Stimulated activated naive B cell treated with anti-CD40 and anti-IgM and Interleukin-4, amounts not matched to agents 10 μg/mL and 1 μg/mL and 100 μg/mL, for 72 hours (primary cell): ENCODE results near the gene RGMB.
"Not testable (repeated sequence)": the region's sequence is repeated elsewhere in the genome, so short reads cannot be mapped to it uniquely, and the experiment has no call there.

Source experiments
- ATAC-seq, 2 donors: fragments of 150-1000 bp; cut with Tn5 transposase; replicated peaks; 2 replicates each; pipeline ENCODE4 v1.10.0; 2021; ENCODE audit warnings: moderate library complexity in 1 of 2
- DNase-seq: peaks from one replicate; pipeline ENCODE4 v3.0.0; 2021
- H3K27ac Mint-ChIP-seq: one replicate; pipeline ENCODE4 v1.8.0; 2022; ENCODE audit warnings: mild to moderate bottlenecking, mixed read lengths
- H3K27me3 Mint-ChIP-seq, 2 donors: one replicate each; pipeline ENCODE4 v1.8.0; 2022; ENCODE audit warnings: mixed read lengths in 2 of 2
- H3K36me3 Mint-ChIP-seq, 2 donors: one replicate each; pipeline ENCODE4 v1.8.0; 2022; ENCODE audit warnings: mixed read lengths in 2 of 2, mild to moderate bottlenecking in 1 of 2
- H3K4me1 Mint-ChIP-seq, 2 donors: one replicate each; pipeline ENCODE4 v1.8.0; 2022; ENCODE audit warnings: mixed read lengths in 2 of 2, mild to moderate bottlenecking in 1 of 2
- H3K4me3 Mint-ChIP-seq, 2 donors: one replicate each; pipeline ENCODE4 v1.8.0; 2022; ENCODE audit warnings: mild to moderate bottlenecking in 2 of 2, mixed read lengths in 2 of 2, moderate library complexity in 1 of 2
- H3K9me3 Mint-ChIP-seq, 2 donors: one replicate each; pipeline ENCODE4 v1.8.0; 2022; ENCODE audit warnings: mixed read lengths in 2 of 2, mild to moderate bottlenecking in 1 of 2

Gene RGMB

GRCh38 chr5:98752801-98753200 is 20.7 kb upstream of the RGMB start:
- H3K27me3 Mint-ChIP-seq: peaks cover 30 to 61% of the 10 kb centered on the region in 2 donors
- not testable (repeated sequence) for H3K4me1 Mint-ChIP-seq, DNase-seq, ATAC-seq, H3K36me3 Mint-ChIP-seq, H3K4me3 Mint-ChIP-seq, H3K27ac Mint-ChIP-seq, H3K9me3 Mint-ChIP-seq

- DNase-seq: no peak
- no peak overlapping the region for H3K4me3 Mint-ChIP-seq
- no peaks in the 10 kb centered on the region for H3K4me1 Mint-ChIP-seq
- ATAC-seq: no peak
- H3K9me3 Mint-ChIP-seq: peaks cover 4 to 6% of the 10 kb centered on the region in 2 donors
- H3K27ac Mint-ChIP-seq: no peak overlapping the region
- no peaks in the 10 kb centered on the region for H3K36me3 Mint-ChIP-seq
- H3K27me3 Mint-ChIP-seq: peaks cover 27 to 55% of the 10 kb centered on the region in 2 donors
These were observed 20.0 kb upstream of the RGMB start for GRCh38 chr5:98753507-98753906.

GRCh38 chr5:98755406-98755805 is 18.1 kb upstream of the RGMB start:
- no peak overlapping the region for H3K27ac Mint-ChIP-seq
- DNase-seq (no peak), ATAC-seq (no peak)
- peaks cover 4 to 6% of the 10 kb centered on the region in 2 donors for H3K9me3 Mint-ChIP-seq
- peaks cover 0 to 3% of the 10 kb centered on the region in 2 donors for H3K4me1 Mint-ChIP-seq
- no peak overlapping the region for H3K4me3 Mint-ChIP-seq
- peaks cover 22 to 50% of the 10 kb centered on the region in 2 donors for H3K27me3 Mint-ChIP-seq
- H3K36me3 Mint-ChIP-seq: no peaks in the 10 kb centered on the region

GRCh38 chr5:98757978-98758377 is 15.5 kb upstream of the RGMB start:
- no peaks in the 10 kb centered on the region for H3K36me3 Mint-ChIP-seq
- DNase-seq: no peak
- no peak overlapping the region for H3K27ac Mint-ChIP-seq
- peaks cover 4 to 8% of the 10 kb centered on the region in 2 donors for H3K9me3 Mint-ChIP-seq
- ATAC-seq: no peak
- no peak overlapping the region for H3K4me3 Mint-ChIP-seq
- H3K4me1 Mint-ChIP-seq: peaks cover 0 to 3% of the 10 kb centered on the region in 2 donors
- peaks cover 22 to 54% of the 10 kb centered on the region in 2 donors for H3K27me3 Mint-ChIP-seq

GRCh38 chr5:98763001-98763630 is 10.3 kb upstream of the RGMB start:
- Mint-ChIP-seq H3K9me3 (peaks cover 0 to 2% of the 10 kb centered on the region in 2 donors), H3K4me3 (no peak overlapping the region), H3K27ac (no peak overlapping the region), H3K4me1 (peaks cover 1 to 4% of the 10 kb centered on the region in 2 donors), H3K36me3 (no peaks in the 10 kb centered on the region), H3K27me3 (peaks cover 22 to 61% of the 10 kb centered on the region in 2 donors)
- ATAC-seq (no peak), DNase-seq (no peak)

GRCh38 chr5:98765815-98766214 is 7.6 kb upstream of the RGMB start:
- ATAC-seq: no peak
- Mint-ChIP-seq H3K36me3 (peaks cover 0 to 2% of the 10 kb centered on the region in 2 donors), H3K27me3 (peaks cover 28 to 67% of the 10 kb centered on the region in 2 donors), H3K4me1 (peaks cover 16 to 27% of the 10 kb centered on the region in 2 donors), H3K9me3 (peaks cover 0 to 2% of the 10 kb centered on the region in 2 donors), H3K4me3 (no peak overlapping the region), H3K27ac (no peak overlapping the region)
- no peak for DNase-seq

GRCh38 chr5:98767581-98767980 is 5.9 kb upstream of the RGMB start:
- H3K4me3 Mint-ChIP-seq: no peak overlapping the region
- DNase-seq (no peak), ATAC-seq (no peak)
- peaks cover 28 to 43% of the 10 kb centered on the region in 2 donors for H3K4me1 Mint-ChIP-seq
- H3K27me3 Mint-ChIP-seq: peaks cover 19 to 49% of the 10 kb centered on the region in 2 donors
- no peak overlapping the region for H3K27ac Mint-ChIP-seq
- H3K36me3 Mint-ChIP-seq: peaks cover 0 to 2% of the 10 kb centered on the region in 2 donors
- peaks cover 0 to under 1% of the 10 kb centered on the region in 2 donors for H3K9me3 Mint-ChIP-seq

- DNase-seq (peak; percentile 18), ATAC-seq (peak in 1 of 2 donors; percentile 26)
- Mint-ChIP-seq H3K9me3 (no peaks in the 10 kb centered on the region), H3K4me1 (peaks cover 32 to 51% of the 10 kb centered on the region in 2 donors), H3K36me3 (peaks cover 0 to 2% of the 10 kb centered on the region in 2 donors), H3K27ac (peak overlapping the region; percentile 83), H3K27me3 (peaks cover 18 to 43% of the 10 kb centered on the region in 2 donors), H3K4me3 (peak overlapping the region; percentile 94 to 97)
These were observed 5.1 kb upstream of the RGMB start for GRCh38 chr5:98768160-98768959.

- Mint-ChIP-seq H3K4me3 (peak overlapping the region; percentile 94 to 97), H3K27ac (no peak overlapping the region), H3K9me3 (no peaks in the 10 kb centered on the region), H3K36me3 (peaks cover 0 to 2% of the 10 kb centered on the region in 2 donors), H3K4me1 (peaks cover 32 to 51% of the 10 kb centered on the region in 2 donors), H3K27me3 (peaks cover 18 to 39% of the 10 kb centered on the region in 2 donors)
- no peak for ATAC-seq
- no peak for DNase-seq
These were observed 4.6 kb upstream of the RGMB start for GRCh38 chr5:98768960-98769209.

- peak overlapping the region; percentile 94 to 97 for H3K4me3 Mint-ChIP-seq
- H3K9me3 Mint-ChIP-seq: no peaks in the 10 kb centered on the region
- peaks cover 0 to 2% of the 10 kb centered on the region in 2 donors for H3K36me3 Mint-ChIP-seq
- peak; percentile 15 for DNase-seq
- H3K27ac Mint-ChIP-seq: peak overlapping the region; percentile 63
- peaks cover 32 to 53% of the 10 kb centered on the region in 2 donors for H3K4me1 Mint-ChIP-seq
- no peak for ATAC-seq
- H3K27me3 Mint-ChIP-seq: peaks cover 17 to 34% of the 10 kb centered on the region in 2 donors
These were observed 4.1 kb upstream of the RGMB start for GRCh38 chr5:98769210-98769958.

GRCh38 chr5:98769959-98770208 is 3.6 kb upstream of the RGMB start:
- Mint-ChIP-seq H3K9me3 (no peaks in the 10 kb centered on the region), H3K4me3 (peak overlapping the region; percentile 94 to 97), H3K27me3 (peaks cover 13 to 30% of the 10 kb centered on the region in 2 donors), H3K27ac (peak overlapping the region; percentile 63), H3K4me1 (peaks cover 33 to 58% of the 10 kb centered on the region in 2 donors), H3K36me3 (peaks cover 0 to 4% of the 10 kb centered on the region in 2 donors)
- DNase-seq: no peak
- ATAC-seq: no peak

- no peak for ATAC-seq
- Mint-ChIP-seq H3K9me3 (no peaks in the 10 kb centered on the region), H3K27me3 (peaks cover 13 to 26% of the 10 kb centered on the region in 2 donors)
These were observed 3.1 kb upstream of the RGMB start for GRCh38 chr5:98770209-98770910.

GRCh38 chr5:98770911-98771322 is 2.5 kb upstream of the RGMB start:
- Mint-ChIP-seq H3K9me3 (no peaks in the 10 kb centered on the region), H3K4me1 (peaks cover 38 to 69% of the 10 kb centered on the region in 2 donors), H3K27me3 (peaks cover 13 to 26% of the 10 kb centered on the region in 2 donors), H3K27ac (no peak overlapping the region), H3K4me3 (peak overlapping the region; percentile 94 to 97), H3K36me3 (peaks cover 0 to 4% of the 10 kb centered on the region in 2 donors)
- ATAC-seq (no peak), DNase-seq (no peak)

More at GRCh38 chr5:98770209-98770910, 3.1 kb upstream of the RGMB start:
- no peak for DNase-seq
- Mint-ChIP-seq H3K4me3 (peak overlapping the region; percentile 94 to 97), H3K27ac (peak overlapping the region; percentile 63), H3K36me3 (peaks cover 0 to 4% of the 10 kb centered on the region in 2 donors), H3K4me1 (peaks cover 36 to 63% of the 10 kb centered on the region in 2 donors)
